Liver (tissue), 9 donors: ENCODE results near the gene AMBRA1. TPM values are rescaled to one million over a fixed set of nuclear protein-coding genes. Genes with fewer than 3 reads are reported as not detected.
A peak's percentile ranks its signal among the peaks of the same experiment; 100 is the strongest.

ENCODE experiments used
- DNase-seq: peaks from one replicate; pipeline ENCODE4 v3.0.0-alpha.2; 2017; ENCODE audit warnings: low spot score
- H3K27ac ChIP-seq, 2 donors: one replicate each; pipeline ENCODE4 v1.7.0; 2013; ENCODE audit warnings: inconsistent platforms in 2 of 2, low read length in 2 of 2, control low read depth in 1 of 2, low read depth in 1 of 2, mild to moderate bottlenecking in 1 of 2
- H3K27me3 ChIP-seq, 4 donors: one replicate each; pipeline versions ENCODE4 v1.6.1 to v1.7.0; 2013; ENCODE audit warnings: low read length in 3 of 4, inconsistent platforms in 1 of 4, mild to moderate bottlenecking in 1 of 4, moderate library complexity in 1 of 4; ENCODE audit not compliant: control insufficient read depth in 4 of 4, insufficient read depth in 4 of 4
- H3K36me3 ChIP-seq, 4 donors: one replicate each; pipeline versions ENCODE4 v1.6.1 to v1.7.0; 2013; ENCODE audit warnings: low read length in 3 of 4, mild to moderate bottlenecking in 3 of 4, low read depth in 1 of 4, moderate library complexity in 1 of 4; ENCODE audit not compliant: control insufficient read depth in 4 of 4, insufficient read depth in 3 of 4
- H3K4me1 ChIP-seq, 4 donors: one replicate each; pipeline versions ENCODE4 v1.6.1 to v1.7.0; 2013; ENCODE audit warnings: low read length in 3 of 4, mild to moderate bottlenecking in 3 of 4, moderate library complexity in 1 of 4; ENCODE audit not compliant: control insufficient read depth in 4 of 4, insufficient read depth in 4 of 4
- H3K4me3 ChIP-seq, 3 donors: one replicate each; pipeline versions ENCODE4 v1.6.1 to v1.7.0; 2013; ENCODE audit warnings: low read length in 3 of 3, control low read depth in 1 of 3, low read depth in 1 of 3, mild to moderate bottlenecking in 1 of 3
- H3K9ac ChIP-seq, 2 donors: one replicate each; pipeline ENCODE4 v1.7.0; 2013; ENCODE audit warnings: low read length in 2 of 2, mild to moderate bottlenecking in 2 of 2, moderate library complexity in 2 of 2, control low read depth in 1 of 2, low read depth in 1 of 2
- H3K9me3 ChIP-seq, 4 donors: one replicate each; pipeline versions ENCODE4 v1.6.1 to v1.7.0; 2013; ENCODE audit warnings: low read length in 3 of 4; ENCODE audit not compliant: control insufficient read depth in 4 of 4
- ATF3 ChIP-seq: IDR thresholded peaks from 2 replicates; pipeline ENCODE4 v1.6.1; 2016; ENCODE audit warnings: antibody characterized with exemption
- CTCF ChIP-seq: fragments of 150-350 bp; IDR thresholded peaks from 2 replicates; pipeline ENCODE4 v1.5.1; 2017; ENCODE audit warnings: improper control_type of control experiment, low read depth, low read length; ENCODE audit not compliant: missing input control
- EGR1 ChIP-seq, 2 donors: IDR thresholded peaks; 2 replicates each; pipeline ENCODE4 v1.6.1; 2016 to 2018; ENCODE audit warnings: antibody characterized with exemption in 2 of 2, low read depth in 2 of 2
- FOXA1 ChIP-seq: IDR thresholded peaks from 2 replicates; pipeline ENCODE4 v1.6.1; 2016; ENCODE audit warnings: antibody characterized with exemption
- FOXA2 ChIP-seq: IDR thresholded peaks from 2 replicates; pipeline ENCODE4 v1.6.1; 2016; ENCODE audit warnings: antibody characterized with exemption
- HNF4G ChIP-seq: IDR thresholded peaks from 2 replicates; pipeline ENCODE4 v1.6.1; 2016; ENCODE audit warnings: antibody characterized with exemption
- JUND ChIP-seq, 2 donors: IDR thresholded peaks; 2 replicates each; pipeline ENCODE4 v1.6.1; 2016; ENCODE audit warnings: antibody characterized with exemption in 2 of 2
- NR2F2 ChIP-seq: IDR thresholded peaks from 2 replicates; pipeline ENCODE4 v1.6.1; 2016; ENCODE audit warnings: antibody characterized with exemption
- RAD21 ChIP-seq, 2 donors: IDR thresholded peaks; 2 replicates each; pipeline ENCODE4 v1.6.1; 2016; ENCODE audit warnings: antibody characterized with exemption in 2 of 2, mild to moderate bottlenecking in 2 of 2
- REST ChIP-seq: IDR thresholded peaks from 2 replicates; pipeline ENCODE4 v1.6.1; 2016; ENCODE audit warnings: antibody characterized with exemption, mild to moderate bottlenecking
- RXRA ChIP-seq, 2 donors: IDR thresholded peaks; 2 replicates each; pipeline ENCODE4 v1.6.1; 2017 to 2018; ENCODE audit warnings: antibody characterized with exemption in 2 of 2, mild to moderate bottlenecking in 1 of 2
- WGBS: extraction: QIAGEN DNeasy Blood & Tissue Kit; methylation state at CpG from one replicate; pipeline ENCODE4 v1.1.7; 2013; 5-methylcytosine and 5-hydroxymethylcytosine counted together
- polyA plus RNA-seq, 2 donors: library from polyadenylated mRNA; stranded (reverse) in 1 of 2; unstranded in 1 of 2; fragments of 200-250 nt in 1 of 2; fragments of >200 nt in 1 of 2; fragmentation: Nextera tagmentation in 1 of 2; extraction: Ambion mirVana in 1 of 2; gene quantifications; one replicate each; pipeline versions ENCODE4 v1.2.1 to v1.2.3, GENCODE V29; 2013 to 2015
- total RNA-seq, 2 donors: library from RNA; depleted of rRNA; stranded (reverse); fragments of >200 nt; gene quantifications; one replicate each; pipeline ENCODE4 v1.2.3, GENCODE V29; 2014
- donor health status: healthy.
- donor health status: healthy.
- donor health status: healthy.
- donor health status: healthy.
- donor health status: healthy.

The AMBRA1 gene
- total and polyA plus RNA-seq, 4 donors = 3.7 to 25.7 (median 15.1) TPM

DNA sequence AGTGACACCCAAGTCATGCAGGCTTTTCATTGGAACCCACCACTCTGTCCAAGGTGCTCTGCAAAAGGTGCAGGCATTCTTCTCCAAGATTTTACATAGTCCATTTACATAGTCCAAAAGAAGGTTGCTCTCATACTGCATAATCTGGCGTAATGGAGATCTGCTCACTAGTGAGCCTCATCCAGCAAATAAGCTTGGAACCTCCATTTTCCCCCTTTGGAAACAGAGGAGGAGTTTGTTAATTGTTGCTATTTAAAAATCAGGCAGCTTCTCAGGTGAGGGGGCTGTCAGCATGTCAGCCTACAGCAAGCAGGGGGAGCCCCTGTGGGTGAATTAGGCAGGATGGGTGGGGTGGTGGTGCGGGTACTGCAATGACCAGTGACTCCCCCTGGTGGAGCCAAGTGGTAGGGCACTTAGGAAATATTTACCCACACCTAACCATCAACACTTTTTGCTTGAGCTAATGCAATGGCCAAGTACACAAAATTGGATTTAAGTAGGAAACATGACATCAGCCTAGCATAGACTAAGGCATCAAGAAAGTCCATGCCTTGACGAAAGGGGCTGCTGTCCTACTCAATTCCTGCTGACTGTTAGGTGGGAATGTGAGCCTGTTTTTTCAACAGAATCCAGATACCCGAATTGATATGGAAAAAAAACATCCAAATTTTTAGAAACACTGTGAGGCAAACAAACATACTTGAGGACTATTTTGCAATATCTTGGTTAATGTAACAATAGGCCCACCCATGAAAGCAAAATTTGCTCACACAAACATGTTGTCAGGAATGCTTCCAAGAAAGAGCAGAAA, 64.5 kb downstream of the AMBRA1 start:
- H3K4me3 ChIP-seq = no peak overlapping the region
- no peak overlapping the region for H3K9ac ChIP-seq
- no peaks in the 10 kb centered on the region for H3K27me3 ChIP-seq
- no peaks in the 10 kb centered on the region for H3K36me3 ChIP-seq
- H3K27ac ChIP-seq = no peak overlapping the region
- H3K4me1 ChIP-seq = no peaks in the 10 kb centered on the region
- WGBS = 57% methylated on average over 4 of the region's 4 CpGs
- TF ChIP-seq NR2F2 (no peak), RAD21 (IDR thresholded peaks at IDR 0.05) (peak; percentile 76 to 86), RXRA (IDR thresholded peaks at IDR 0.05) (no peak), CTCF (peak; percentile 89)
- H3K9me3 ChIP-seq = no peaks in the 10 kb centered on the region
- peak; percentile 82 for DNase-seq

- Histone ChIP-seq H3K9ac (no peak overlapping the region), H3K4me1 (peaks cover 0 to under 1% (median 0%) of the 10 kb centered on the region in 4 donors), H3K9me3 (no peaks in the 10 kb centered on the region), H3K4me3 (no peak overlapping the region), H3K27me3 (no peaks in the 10 kb centered on the region), H3K36me3 (no peaks in the 10 kb centered on the region), H3K27ac (no peak overlapping the region)
- no peak for DNase-seq
- TF ChIP-seq ATF3 (no peak), EGR1 (IDR thresholded peaks at IDR 0.05; ENCODE audit: low read depth in 2 of 2) (no peak), JUND (IDR thresholded peaks at IDR 0.05) (no peak), RAD21 (IDR thresholded peaks at IDR 0.05) (no peak), REST (no peak), FOXA1 (no peak), HNF4G (no peak), RXRA (IDR thresholded peaks at IDR 0.05) (no peak), CTCF (no peak), FOXA2 (no peak)
- 86% methylated on average over 8 of the region's 8 CpGs for WGBS
These were observed 65.3 kb downstream of the AMBRA1 start for GRCh38 chr11:46528445-46529094.
